ENCODE measurements around the gene FADS3.

FADS3 gene

GRCh38 chr11:61913699-61914395 is 22.5 kb upstream of the FADS3 start:
- DNase-seq (ENCODE audit: low spot score): no peak

DNA sequence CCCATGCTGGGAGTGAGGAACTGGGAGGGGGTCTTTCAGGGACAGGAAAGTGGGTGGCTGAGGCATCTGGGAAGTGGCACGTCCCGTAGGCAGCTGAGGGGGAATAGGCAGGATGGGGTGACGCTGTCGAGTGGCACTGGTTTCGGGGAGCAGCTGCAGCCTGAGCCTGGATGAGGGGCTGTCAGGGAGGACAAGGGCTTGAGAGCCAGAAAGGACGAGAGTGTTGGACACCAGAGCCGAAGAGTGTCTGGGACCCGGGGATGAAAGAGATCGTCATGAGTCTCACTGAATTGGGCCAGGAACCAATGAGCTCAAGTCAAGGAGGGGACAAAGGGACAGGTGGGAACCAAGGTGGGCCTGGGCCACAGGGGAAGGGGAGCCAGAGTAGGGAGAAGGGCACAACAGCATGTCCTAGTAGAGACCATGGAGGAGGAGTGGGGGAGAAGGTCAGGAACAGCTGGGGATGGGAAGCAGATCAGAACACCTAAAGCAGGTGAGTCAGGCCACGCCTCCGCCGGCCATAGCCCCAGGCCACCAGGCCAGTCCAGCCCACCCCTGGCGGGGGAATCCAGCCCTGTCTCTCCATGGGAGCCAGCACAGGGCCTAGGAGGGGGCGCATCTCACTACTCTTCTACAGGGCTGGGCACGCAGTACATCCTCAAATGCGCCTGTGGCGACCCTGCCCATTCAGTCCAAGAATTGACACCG is 21.8 kb upstream of the FADS3 start:
- DNase-seq (ENCODE audit: low spot score): no peak

- DNase-seq (ENCODE audit: low spot score): peak; percentile 56
Observed at GRCh38 chr11:61912530-61912898, 21.2 kb upstream of the FADS3 start.

GRCh38 chr11:61911701-61912529 is 20.6 kb upstream of the FADS3 start:
- DNase-seq (ENCODE audit: low spot score): no peak

GRCh38 chr11:61911128-61911700 is 19.9 kb upstream of the FADS3 start:
- no peak for DNase-seq (ENCODE audit: low spot score)

- DNase-seq (ENCODE audit: low spot score): no peak
Observed at GRCh38 chr11:61910187-61911127, 19.1 kb upstream of the FADS3 start.

DNA sequence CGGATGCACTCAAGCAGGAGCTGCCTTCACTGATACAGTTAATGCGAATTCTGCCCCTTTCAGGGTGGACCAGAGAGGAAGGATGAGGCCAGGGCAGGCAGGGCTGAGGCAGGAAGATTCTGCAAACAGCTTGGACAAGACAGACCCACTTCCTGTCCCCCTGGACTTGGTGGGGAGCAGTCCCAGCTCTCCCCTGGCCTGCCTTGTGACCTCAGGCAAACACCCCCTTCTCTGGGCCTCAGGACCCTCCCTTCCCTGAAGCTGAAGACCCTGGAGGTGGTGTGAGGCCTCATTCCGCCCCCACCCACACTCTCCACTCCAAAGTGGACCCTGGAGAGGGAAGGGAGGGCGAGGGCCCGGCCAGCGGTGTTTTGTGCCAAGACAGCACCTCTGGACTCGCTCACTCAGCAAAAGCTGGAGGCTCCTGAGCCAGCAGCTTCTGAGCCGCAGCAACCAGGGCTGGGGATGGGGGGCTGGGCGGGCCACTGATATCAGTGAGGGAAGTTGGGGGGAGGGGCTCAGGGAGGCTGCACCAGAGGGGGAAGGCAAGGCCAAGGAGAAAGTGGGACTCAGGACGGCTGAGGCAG is 17.5 kb upstream of the FADS3 start:
- DNase-seq (ENCODE audit: low spot score): no peak

DNA sequence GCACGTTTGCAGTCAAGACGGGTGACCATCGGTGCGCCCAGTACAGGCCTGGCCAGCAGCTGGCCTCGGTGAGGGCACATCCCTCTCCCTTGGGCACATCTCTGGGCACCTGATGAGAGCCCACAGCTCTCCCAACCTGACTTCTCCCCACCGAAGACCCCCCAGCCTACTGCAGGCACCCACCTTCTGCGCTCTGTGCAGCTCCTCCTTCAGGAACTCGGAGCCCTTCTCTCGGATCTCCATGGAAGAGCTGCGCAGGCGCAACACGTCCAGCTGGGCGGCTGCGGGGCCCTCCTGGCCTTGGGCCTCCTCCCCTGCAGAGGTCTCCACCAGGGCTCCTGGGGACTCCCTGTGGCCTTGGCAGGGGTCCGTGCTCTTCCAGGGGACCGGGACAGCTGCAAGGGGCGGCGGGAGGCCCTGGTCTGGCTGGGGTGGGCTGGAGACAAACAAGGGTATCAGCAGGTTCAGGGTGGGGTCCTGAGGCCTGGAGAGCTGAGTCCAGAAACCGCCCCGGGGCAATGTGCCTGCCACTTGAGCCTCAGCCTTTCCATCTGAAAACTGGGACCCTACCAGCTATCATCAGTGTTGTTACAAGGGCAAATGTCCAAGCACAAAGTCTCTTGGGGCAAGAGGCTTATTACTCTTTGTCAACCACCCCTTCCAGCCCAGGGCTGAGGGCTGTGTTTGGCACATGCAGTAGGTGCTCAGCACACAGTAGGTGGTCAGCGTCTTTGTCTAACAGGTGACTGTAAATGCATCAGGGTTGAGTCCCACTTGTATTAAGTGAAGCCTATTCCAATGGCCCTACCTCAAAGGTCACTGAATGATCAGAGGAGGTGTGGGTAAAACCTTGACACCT is 16.8 kb upstream of the FADS3 start:
- no peak for DNase-seq (ENCODE audit: low spot score)

GRCh38 chr11:61907282-61907681 is 15.9 kb upstream of the FADS3 start:
- DNase-seq (ENCODE audit: low spot score): no peak

GRCh38 chr11:61906522-61906909 is 15.2 kb upstream of the FADS3 start:
- no peak for DNase-seq (ENCODE audit: low spot score)

DNA sequence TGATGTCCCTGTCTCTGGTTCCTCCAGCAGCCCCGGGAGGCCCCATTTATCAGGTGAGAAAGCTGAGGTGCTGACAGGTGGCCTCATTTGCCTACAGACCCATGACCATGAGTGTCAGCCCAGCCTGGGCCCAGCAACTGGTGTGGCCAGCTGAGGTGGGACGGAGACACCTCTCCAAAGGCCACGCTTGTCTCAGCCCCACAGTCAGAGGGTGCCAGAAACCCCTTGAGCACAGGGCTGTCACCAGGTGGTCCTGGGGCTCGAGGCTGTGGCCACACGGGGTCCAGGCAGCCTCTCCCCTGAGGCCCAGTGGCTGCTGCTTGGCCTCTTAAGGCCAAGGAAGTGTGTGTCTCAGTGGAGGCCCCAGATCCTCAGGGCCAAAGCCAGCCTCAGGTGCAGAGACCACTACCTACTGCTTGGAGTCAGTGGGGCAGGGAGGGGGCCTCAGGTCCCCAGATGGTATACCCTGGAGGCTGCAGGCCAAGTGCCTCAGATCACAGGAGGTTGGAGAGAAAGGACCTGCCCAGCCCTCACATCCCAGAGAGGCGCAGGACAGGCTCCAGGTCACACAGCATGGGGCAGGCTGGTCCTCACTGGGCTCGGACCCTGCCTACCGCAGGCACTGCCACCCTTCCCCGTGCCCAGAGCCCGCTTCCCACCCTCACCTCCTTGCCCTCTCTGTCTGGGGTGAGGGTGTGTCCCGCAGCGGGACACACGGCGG is 14.6 kb upstream of the FADS3 start:
- no peak for DNase-seq (ENCODE audit: low spot score)

GRCh38 chr11:61905067-61905696 is 13.8 kb upstream of the FADS3 start:
- DNase-seq (ENCODE audit: low spot score): no peak

DNA sequence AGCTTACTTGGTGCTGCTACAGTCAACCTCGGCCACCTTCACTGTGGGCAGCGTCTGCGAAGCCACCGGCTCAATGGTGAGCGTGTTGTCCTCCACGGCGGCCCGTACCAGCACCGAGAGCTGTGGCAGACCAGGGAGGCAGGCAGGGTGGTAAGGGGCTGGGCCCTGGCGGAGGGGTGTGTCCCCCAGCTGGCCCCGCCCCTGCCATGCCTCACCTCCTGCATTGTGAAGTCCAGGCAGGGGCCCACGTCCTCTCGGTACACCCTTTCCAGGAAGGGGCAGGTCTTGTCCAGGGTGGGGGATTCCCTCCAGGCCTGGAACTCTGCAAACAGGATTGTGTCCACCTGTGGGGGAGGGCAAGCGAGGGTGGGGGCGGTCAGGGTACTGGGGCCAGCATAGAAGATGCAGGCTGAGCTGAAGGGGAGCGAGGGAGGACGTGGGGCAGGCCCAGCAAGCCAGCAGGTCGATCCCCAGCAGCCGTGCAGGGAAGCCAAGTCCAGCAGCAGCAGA is 13.2 kb upstream of the FADS3 start:
- DNase-seq (ENCODE audit: low spot score): no peak

DNA sequence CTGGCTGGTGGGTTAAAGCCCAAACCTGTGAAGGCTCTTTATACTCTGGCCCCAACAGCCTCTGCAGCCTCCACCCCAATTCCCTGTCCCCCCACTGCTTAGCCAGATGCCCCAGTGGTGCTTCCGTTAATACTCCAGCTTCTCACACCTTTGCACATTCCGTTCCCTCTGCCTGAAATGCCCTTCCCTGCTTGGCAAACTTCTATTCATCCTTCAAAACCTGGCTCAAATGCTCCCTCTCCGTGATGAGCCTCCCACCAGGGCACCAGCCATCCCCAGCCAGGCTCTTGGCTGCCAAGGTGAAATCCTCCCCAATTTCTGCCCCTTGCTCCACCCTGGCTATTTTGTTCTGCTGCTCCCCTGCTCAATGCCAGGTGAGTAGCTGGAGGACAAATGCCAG is 12.5 kb upstream of the FADS3 start:
- no peak for DNase-seq (ENCODE audit: low spot score)

GRCh38 chr11:61902313-61902712 is 11.0 kb upstream of the FADS3 start:
- no peak for DNase-seq (ENCODE audit: low spot score)

GRCh38 chr11:61901397-61901796 is 10.1 kb upstream of the FADS3 start:
- DNase-seq (ENCODE audit: low spot score): no peak

DNA sequence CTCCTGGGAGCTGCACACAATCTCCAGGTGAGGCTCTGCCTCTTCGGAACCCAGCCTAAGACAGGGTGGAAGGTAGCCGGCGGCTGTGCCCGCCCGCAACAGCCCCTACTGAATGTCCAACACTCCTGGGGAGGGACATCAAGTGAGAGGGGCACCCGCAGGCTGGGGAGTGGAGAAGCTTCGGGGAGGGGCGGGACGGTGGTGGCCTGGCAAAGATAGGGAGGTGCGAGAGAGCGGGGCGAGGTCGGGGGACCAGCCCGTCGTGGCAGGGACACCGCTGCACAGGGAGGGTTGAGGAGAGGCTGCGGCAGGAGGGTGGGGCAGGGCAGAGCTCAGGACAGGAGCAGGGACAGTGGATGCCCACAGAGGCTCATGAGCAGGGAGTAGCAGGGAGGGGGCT is 8.9 kb upstream of the FADS3 start:
- no peak for DNase-seq (ENCODE audit: low spot score)

DNA sequence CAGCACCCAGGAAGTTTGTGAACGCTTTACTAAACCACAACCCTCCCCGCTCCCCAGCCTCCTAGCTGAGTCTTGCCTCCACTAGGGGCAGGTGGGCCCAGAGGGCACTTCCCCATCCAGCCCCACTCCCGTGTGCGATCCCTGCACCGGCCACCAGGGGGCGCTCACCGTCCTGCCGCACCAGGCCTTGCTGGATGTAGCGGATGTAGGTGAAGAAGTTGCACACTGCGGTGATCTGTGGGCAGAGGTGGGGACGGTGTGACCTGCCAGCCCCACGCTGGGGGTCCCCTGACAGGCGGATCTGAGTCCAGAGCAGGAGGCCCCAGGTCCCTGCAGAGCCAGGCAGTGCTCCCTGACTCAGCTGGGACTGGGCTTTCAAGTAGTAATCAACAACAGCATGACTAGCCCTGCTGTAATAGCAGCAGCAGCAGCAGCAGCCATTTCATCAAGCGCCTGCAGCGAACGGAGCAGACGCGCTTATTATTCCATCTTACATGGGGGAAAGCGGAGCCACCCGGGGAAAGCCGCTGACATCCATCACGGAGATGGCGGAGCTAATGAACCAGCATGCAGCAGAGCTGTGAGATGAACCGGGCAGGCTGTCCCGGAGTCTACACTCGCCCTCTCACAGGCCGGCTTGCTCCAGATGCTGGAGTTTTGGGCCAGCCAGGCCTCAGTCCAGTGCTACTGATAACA is 7.9 kb upstream of the FADS3 start:
- DNase-seq (ENCODE audit: low spot score): peak; percentile 62

Measured in globus pallidus (tissue), 1 donor.